ENCODE data around the gene ATG4B. TPM values are rescaled to one million over a fixed set of nuclear protein-coding genes. Genes with fewer than 3 reads are reported as not detected.
"Not testable (repeated sequence)": the region's sequence is repeated elsewhere in the genome, so short reads cannot be mapped to it uniquely, and the experiment has no call there.

The ATG4B gene
- 45.7 TPM for total RNA-seq

- DNase-seq: peak; percentile 94
These were observed at the start of gene ATG4B, which contains the start of gene THAP4 for GRCh38 chr2:241637018-241637794. TSS of gene ATG4B (plus strand) at chr2:241637693. CDS start at chr2:241637715, 22 bp downstream. TSS of gene THAP4 (minus strand) at chr2:241637158. CDS start at chr2:241637017, 141 bp downstream.

- DNase-seq: not testable (repeated sequence)
These were observed 47.6 kb upstream of the ATG4B start for GRCh38 chr2:241589863-241590262.

- DNase-seq: not testable (repeated sequence)
These were observed 46.7 kb upstream of the ATG4B start for GRCh38 chr2:241590496-241591455.

GRCh38 chr2:241592126-241592845 lies 45.2 kb upstream of the ATG4B start:
- no peak for DNase-seq

DNA sequence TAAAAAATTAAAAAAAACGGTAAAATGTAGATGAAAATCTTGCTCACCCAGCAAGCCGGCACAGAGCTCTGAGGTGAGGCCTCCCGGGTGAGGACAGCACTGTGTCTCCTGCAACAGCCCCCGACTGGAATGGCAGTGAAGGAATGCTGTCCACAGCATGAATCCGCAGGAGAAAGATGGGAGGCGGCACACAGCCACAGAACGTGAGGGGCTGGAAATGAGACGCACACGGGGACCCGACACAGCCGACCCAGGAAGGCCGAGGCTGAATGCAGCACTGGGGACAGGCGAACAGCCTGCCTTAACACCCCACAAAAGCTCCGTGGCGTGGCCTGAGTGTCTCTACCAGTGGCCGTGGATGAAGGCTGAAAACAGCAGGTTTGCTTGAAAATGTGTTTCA lies 44.2 kb upstream of the ATG4B start:
- DNase-seq: no peak

DNA sequence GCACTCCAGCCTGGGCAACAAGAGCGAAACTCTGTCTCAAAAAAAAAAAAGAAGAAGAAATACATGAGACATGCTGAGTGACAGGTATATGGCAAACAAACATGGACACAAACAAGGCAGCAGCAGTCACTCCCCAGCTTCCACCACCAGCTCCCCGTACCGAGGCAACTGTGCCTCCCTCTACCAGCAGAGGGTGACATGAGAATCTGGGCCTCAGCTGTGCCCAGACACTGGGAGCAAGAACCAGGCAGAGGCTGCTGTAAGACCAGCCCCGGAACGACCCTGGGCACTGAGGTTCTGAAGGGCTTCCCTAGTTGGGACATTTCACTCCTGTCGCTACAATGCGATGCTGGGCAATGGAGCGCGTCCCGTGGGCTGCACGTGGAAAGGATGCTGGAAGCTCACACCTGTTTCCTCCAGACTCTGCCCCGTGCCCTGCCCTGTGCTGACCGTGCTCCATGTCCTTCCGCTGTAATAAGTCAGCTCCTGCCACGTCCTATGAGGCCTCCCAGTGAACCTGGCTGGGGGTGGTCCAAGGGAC lies 41.8 kb upstream of the ATG4B start:
- DNase-seq: no peak

DNA sequence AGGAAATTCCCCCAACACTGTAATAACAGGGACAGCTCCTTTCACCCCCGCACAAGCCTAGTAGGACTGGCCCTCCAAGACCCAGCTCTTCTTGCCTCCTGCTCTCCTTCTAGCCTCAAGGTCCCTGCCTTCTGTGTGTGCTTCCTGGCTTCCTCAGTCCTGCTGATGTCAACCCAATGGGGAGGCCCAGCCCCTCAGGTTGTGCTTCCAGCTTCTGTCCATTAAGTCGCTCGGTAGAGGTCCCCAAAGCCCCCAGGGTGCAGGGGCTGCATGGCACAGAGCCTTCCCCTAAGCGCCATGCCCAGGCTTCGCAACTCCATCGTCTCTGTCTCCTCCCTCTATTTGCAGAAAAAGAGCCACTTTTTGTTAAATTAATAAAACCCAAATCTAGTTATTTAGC lies 39.9 kb upstream of the ATG4B start:
- no peak for DNase-seq

DNA sequence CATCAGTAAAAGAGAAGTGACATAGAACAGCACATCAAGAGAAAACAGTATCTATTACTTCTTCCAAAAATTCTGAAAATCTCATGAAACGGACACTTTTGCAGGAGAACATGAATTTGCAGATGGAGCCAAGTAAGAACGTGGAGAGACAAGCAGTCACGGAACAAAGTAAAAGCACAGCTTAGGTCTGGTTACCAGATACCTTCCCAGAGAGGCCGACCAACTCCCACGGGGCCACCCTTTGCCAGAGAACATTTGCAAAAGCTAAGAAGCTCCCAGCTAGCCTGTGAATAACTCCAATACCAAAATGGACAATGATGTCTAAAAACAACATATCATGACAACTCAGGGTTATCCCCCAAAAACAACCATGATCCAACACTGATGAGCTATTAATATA lies 39.4 kb upstream of the ATG4B start:
- peak; percentile 45 for DNase-seq

- DNase-seq: no peak
These were observed 39.0 kb upstream of the ATG4B start for GRCh38 chr2:241598487-241598886.

DNA sequence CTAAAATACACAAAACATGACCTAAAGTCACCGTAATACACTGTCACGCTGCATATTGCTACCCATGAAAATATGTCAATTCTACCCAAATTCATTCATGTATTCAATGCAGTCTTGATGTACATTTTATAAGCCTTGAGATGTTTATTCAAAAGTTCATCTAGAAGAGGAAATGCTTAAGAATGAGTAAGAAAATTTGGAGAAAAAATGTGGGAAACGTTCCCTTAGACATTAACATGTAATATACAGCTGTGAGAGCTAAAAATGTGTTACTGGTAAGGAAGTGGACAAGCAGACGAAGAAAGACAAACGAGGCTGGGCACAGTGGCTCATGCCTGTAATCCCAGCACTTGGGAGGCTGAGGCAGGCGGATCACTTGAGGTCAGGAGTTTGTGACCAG lies 37.9 kb upstream of the ATG4B start:
- DNase-seq: no peak

DNA sequence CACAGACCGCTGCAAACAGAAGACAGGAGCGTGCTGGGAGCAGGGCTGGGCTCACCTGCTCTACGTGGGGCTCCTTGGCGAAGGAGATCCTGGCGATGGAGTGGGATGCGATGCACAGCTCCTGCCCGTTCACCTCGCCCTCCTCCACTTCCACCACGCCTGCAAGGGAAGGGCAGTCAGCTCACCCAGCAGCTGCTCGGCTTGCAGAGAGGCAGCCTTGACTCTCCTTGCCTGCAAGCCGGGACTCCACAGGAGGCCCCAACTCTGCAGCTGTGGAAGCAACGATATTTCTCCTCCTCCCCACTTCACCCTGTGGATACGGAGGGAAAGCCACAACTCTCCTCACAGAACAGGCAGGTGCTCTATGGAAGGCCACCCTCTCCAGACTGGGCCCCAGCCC lies 35.7 kb upstream of the ATG4B start:
- DNase-seq: no peak

- no peak for DNase-seq
These were observed 34.8 kb upstream of the ATG4B start for GRCh38 chr2:241602720-241603119.

DNA sequence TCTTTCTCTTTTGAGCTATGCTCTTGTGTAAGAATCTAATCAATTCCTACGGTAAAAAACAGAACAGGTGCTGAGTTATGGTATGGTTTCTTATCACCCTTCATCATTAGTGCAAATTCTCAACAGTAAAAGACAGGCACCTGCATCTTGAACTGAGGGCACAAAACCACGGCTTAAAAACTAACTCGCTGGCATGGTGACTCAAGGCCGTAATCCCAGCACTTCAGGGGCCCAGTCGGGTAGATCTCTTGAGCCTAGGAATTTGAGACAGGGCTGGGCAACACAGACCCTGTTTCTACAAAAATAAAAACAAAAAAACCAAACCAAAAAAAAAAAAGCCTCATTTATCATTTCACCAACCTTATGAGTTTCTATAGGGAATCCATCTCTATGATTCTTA lies 33.8 kb upstream of the ATG4B start:
- no peak for DNase-seq

- DNase-seq: no peak
These were observed 31.3 kb upstream of the ATG4B start for GRCh38 chr2:241606186-241606585.

GRCh38 chr2:241607162-241607885 lies 30.2 kb upstream of the ATG4B start:
- no peak for DNase-seq

- no peak for DNase-seq
These were observed 28.6 kb upstream of the ATG4B start for GRCh38 chr2:241608881-241609280.

GRCh38 chr2:241609859-241610793 lies 27.4 kb upstream of the ATG4B start:
- DNase-seq: peak; percentile 89

- DNase-seq: no peak
These were observed 26.4 kb upstream of the ATG4B start for GRCh38 chr2:241611062-241611461.

DNA sequence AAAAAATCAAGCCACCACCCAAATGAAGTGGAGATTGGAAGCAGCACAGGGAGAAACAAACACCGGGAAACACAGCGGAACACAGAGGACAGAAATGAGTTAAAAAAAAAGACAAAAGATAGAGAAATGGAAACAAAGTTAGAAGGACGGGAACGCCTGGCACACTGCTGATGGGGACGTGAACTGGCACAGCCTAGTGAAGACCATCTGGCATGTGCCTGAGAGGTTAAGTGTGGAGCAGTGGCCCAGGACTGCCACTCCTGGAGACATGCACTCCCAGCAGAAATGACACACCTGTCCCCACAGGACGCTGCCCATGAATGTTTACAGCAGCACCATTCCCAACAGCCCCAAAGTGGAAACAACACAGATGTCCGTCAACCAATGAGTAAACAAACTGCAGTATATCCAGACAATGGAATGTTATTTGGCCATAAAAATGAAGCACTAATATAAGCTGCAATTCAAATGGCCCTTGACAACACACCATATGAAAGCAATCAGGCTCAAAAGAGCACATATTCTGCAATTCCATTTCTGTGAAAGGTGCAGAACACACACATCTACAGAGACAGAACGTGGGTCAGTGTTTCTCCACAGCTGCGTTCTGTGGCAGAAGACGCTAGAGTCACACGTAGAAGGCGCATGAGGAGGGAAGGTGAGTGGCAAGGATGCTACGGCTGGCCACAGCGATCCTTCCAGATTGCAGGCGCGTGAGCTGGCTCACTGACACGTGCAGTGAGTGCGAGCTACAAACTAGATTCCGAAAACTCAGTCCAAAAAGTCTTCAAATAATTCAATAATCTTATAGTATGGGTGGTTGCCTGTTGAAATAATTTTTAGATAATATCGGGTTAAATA lies 25.1 kb upstream of the ATG4B start:
- DNase-seq: peak; percentile 61

Data from tongue (tissue), 2 donors.